CD4-positive, alpha-beta T cell (primary cell): ENCODE measurements around the gene SLC22A12. TPM values are rescaled to one million over a fixed set of nuclear protein-coding genes. Genes with fewer than 3 reads are reported as not detected.

Experiments
- ATAC-seq: fragments of 200-7000 bp; cut with Tn5 transposase; one replicate; pipeline ENCODE4 v1.10.0; 2022; ENCODE audit warnings: mild to moderate bottlenecking; ENCODE audit not compliant: poor library complexity
- CTCF ChIA-PET: fragments of 350-600 bp; sonication (Branson Sonifier 250); formaldehyde crosslinking; loops from one replicate; lab custom pipeline; 2021; ENCODE audit warnings: antibody characterized with exemption, inconsistent platforms; lab: Charles Lee
- POLR2A ChIA-PET: fragments of 350-600 bp; sonication (Branson Sonifier 250); formaldehyde crosslinking; loops from one replicate; lab custom pipeline; 2021; ENCODE audit warnings: antibody characterized with exemption, inconsistent platforms; lab: Charles Lee
- DNase-seq, 14 experiments: peaks; one replicate each; pipeline ENCODE4 v3.0.0-alpha.2; 2013 to 2020; ENCODE audit warnings: mixed read lengths in 2 of 14
- H3K27ac ChIP-seq, 2 donors: one replicate each; pipeline versions ENCODE4 v1.5.1 to v1.7.0; 2013; ENCODE audit warnings: low read length in 2 of 2, low read depth in 1 of 2, mild to moderate bottlenecking in 1 of 2
- H3K27me3 ChIP-seq, 2 experiments: 1 replicate in 1 of 2; 2 replicates in 1 of 2; pipeline versions ENCODE4 v1.6.1 to v1.7.0; 2013; ENCODE audit warnings: low read length in 2 of 2, control low read depth in 1 of 2, mild to moderate bottlenecking in 1 of 2, moderate library complexity in 1 of 2; ENCODE audit not compliant: insufficient read depth in 2 of 2, control insufficient read depth in 1 of 2
- H3K36me3 ChIP-seq: one replicate; pipeline ENCODE4 v1.6.1; 2013; ENCODE audit warnings: low read length, control low read depth; ENCODE audit not compliant: insufficient read depth
- H3K4me1 ChIP-seq: one replicate; pipeline ENCODE4 v1.6.1; 2013; ENCODE audit warnings: low read length, control low read depth; ENCODE audit not compliant: insufficient read depth
- H3K4me3 ChIP-seq: one replicate; pipeline ENCODE4 v1.5.1; 2013; ENCODE audit warnings: mild to moderate bottlenecking, low read length, moderate library complexity
- H3K9me3 ChIP-seq, 2 experiments: 1 replicate in 1 of 2; 2 replicates in 1 of 2; pipeline versions ENCODE4 v1.6.1 to v1.7.0; 2013; ENCODE audit warnings: low read length in 2 of 2, mild to moderate bottlenecking in 2 of 2, control low read depth in 1 of 2, moderate library complexity in 1 of 2; ENCODE audit not compliant: control insufficient read depth in 1 of 2, insufficient read depth in 1 of 2
- H3K27ac Mint-ChIP-seq: one replicate; pipeline ENCODE4 v1.8.0; 2020; ENCODE audit warnings: mixed read lengths
- H3K27me3 Mint-ChIP-seq: one replicate; pipeline ENCODE4 v1.8.0; 2021; ENCODE audit warnings: mixed read lengths
- H3K36me3 Mint-ChIP-seq: one replicate; pipeline ENCODE4 v1.8.0; 2021; ENCODE audit warnings: low read depth, mixed read lengths
- H3K4me1 Mint-ChIP-seq: one replicate; pipeline ENCODE4 v1.8.0; 2021; ENCODE audit warnings: low read depth, mixed read lengths
- H3K4me3 Mint-ChIP-seq: one replicate; pipeline ENCODE4 v1.8.0; 2020; ENCODE audit warnings: mild to moderate bottlenecking, mixed read lengths
- H3K9me3 Mint-ChIP-seq: one replicate; pipeline ENCODE4 v1.8.0; 2020; ENCODE audit warnings: mixed read lengths
- intact Hi-C, 2 experiments: fragments of 100-400 bp; cut with DNase I in 1 of 2; cut with micrococcal nuclease in 1 of 2; formaldehyde crosslinking; loops; one replicate each; pipeline versions ENCODE4 v1.15.1 to v1.9.0; 2023 to 2025; cut with DNase I, micrococcal nuclease
- total RNA-seq, 174 experiments: library from RNA in 2 of 174; stranded (reverse) in 2 of 174; gene quantifications; one replicate each; pipeline ENCODE4 v1.2.3 and lab custom pipeline; 2021 to 2026
- TF ChIP-seq, protein P1 (sequence below): fragments of 200-600 bp; IDR thresholded peaks from one replicate; pipeline ENCODE4 v1.8.0; 2022; ENCODE audit warnings: antibody characterized with exemption, mild to moderate bottlenecking

The SLC22A12 gene
- total RNA-seq, 2 experiments from 2014 or later: not detected

DNA sequence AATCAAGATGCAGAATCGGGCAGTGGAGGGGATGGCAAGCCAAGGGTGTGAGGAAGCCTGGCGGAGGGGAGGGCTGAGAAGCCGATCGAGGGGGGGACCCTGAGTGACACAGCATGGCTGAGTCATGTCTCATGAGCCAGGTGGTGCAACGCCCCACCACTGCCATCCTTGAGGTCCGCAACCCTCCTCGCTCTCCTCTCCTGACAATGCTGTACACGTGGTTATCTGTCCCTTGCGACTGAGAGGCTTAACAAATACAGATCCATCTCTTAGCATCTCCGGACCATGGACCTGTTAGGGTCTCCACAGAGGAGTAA lies 14.2 kb downstream of the SLC22A12 start:
- Histone ChIP-seq H3K9me3 (no peaks in the 10 kb centered on the region), H3K4me1 (no peaks in the 10 kb centered on the region), H3K36me3 (no peaks in the 10 kb centered on the region), H3K4me3 (no peak overlapping the region), H3K27me3 (no peaks in the 10 kb centered on the region), H3K27ac (no peak overlapping the region)
- ATAC-seq (no peak), DNase-seq (no peak)
- no peaks in the 10 kb centered on the region for H3K36me3 Mint-ChIP-seq
- TF ChIP-seq, protein P1, sequence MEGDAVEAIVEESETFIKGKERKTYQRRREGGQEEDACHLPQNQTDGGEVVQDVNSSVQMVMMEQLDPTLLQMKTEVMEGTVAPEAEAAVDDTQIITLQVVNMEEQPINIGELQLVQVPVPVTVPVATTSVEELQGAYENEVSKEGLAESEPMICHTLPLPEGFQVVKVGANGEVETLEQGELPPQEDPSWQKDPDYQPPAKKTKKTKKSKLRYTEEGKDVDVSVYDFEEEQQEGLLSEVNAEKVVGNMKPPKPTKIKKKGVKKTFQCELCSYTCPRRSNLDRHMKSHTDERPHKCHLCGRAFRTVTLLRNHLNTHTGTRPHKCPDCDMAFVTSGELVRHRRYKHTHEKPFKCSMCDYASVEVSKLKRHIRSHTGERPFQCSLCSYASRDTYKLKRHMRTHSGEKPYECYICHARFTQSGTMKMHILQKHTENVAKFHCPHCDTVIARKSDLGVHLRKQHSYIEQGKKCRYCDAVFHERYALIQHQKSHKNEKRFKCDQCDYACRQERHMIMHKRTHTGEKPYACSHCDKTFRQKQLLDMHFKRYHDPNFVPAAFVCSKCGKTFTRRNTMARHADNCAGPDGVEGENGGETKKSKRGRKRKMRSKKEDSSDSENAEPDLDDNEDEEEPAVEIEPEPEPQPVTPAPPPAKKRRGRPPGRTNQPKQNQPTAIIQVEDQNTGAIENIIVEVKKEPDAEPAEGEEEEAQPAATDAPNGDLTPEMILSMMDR: no peak
- H3K4me3 Mint-ChIP-seq: no peak overlapping the region
- no peaks in the 10 kb centered on the region for H3K27me3 Mint-ChIP-seq
- intact Hi-C loops: no loop called here
- no peaks in the 10 kb centered on the region for H3K4me1 Mint-ChIP-seq
- POLR2A ChIA-PET: no interaction called here
- CTCF ChIA-PET: no interaction called here
- H3K27ac Mint-ChIP-seq: no peak overlapping the region
- no peaks in the 10 kb centered on the region for H3K9me3 Mint-ChIP-seq

DNA sequence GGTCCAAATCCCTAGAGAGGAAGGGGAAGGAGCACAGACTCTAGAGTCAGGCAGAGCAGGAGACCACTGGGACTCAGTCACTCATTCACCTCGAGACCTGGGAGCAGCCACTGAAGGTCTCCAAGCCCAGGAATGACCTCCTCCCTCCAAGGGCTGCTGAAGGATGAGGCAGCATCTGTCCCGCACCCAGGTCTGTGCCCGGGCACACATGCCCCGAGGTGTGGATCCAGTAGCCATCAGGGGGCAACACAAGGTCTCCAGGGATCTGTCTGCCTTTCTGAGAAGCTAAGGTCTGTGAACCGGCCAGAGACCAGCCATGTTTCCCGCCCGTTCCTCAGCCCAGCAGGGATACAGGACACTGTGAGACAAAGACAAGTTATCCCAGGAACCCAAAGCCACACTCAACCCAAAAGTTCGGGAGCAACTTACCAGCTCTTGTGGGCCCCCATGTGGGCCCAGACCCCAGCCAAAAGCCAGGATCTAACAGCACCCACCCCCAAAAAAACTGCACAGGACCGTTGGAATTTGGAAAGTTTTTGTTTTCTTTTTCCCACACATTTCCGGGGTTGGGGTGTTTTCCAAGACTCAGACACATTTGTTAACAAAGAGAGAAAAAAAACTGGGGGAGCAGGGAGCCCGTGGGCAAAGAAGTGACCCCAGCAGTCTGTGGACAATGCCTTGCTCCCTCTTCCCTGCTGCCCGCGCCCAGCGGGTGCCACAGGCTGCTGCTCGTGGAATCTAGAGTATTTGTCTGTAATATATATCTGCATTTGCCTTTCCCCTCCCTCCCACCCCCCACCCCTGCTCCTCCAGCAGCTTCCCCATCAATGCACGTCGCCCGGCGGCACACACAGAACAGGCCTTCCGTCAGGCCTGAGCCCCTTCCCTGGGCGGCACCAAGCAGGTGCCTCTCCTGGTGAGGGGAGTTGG lies 14.9 kb downstream of the SLC22A12 start:
- Histone ChIP-seq H3K36me3 (no peaks in the 10 kb centered on the region), H3K4me1 (no peaks in the 10 kb centered on the region), H3K4me3 (no peak overlapping the region), H3K27ac (no peak overlapping the region), H3K9me3 (no peaks in the 10 kb centered on the region), H3K27me3 (no peaks in the 10 kb centered on the region)
- DNase-seq: no peak
- H3K4me1 Mint-ChIP-seq: peaks cover 5% of the 10 kb centered on the region
- no peak overlapping the region for H3K4me3 Mint-ChIP-seq
- H3K27ac Mint-ChIP-seq: no peak overlapping the region
- no peak for ATAC-seq
- no peaks in the 10 kb centered on the region for H3K27me3 Mint-ChIP-seq
- POLR2A ChIA-PET: no interaction called here
- intact Hi-C loops: no loop called here
- CTCF ChIA-PET: no interaction called here
- H3K36me3 Mint-ChIP-seq: no peaks in the 10 kb centered on the region
- H3K9me3 Mint-ChIP-seq: no peaks in the 10 kb centered on the region
- TF ChIP-seq, protein P1: no peak

DNA sequence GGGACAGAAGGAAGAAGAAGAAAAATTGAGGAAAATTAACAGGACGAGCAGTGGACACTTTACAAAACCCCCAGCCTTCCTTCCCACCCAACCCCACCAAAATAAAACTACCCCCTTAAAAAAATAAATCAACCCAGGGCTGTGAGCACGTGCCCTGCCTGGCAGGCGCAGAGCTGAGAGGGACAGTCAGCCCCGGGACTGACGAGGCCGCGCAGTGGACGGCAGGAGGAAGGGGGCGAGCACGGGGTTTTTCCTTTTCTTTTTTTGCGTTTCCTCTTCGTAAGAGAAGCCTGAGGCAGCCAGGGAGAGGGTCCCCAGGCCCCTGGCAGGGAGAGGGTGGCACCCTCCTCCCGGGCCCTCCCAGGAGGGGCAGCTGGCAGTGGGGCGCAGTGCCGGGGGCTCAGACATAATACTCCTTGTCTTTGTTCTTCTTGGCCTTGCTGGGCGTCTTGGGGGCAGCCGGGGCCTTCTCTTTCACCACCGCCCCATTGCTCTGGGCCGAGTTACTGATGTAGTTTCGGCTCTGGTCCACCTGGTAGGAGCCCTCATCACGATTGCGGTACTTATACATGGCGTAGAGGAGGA lies 15.9 kb downstream of the SLC22A12 start:
- no peak for DNase-seq
- H3K36me3 Mint-ChIP-seq: no peaks in the 10 kb centered on the region
- H3K27ac Mint-ChIP-seq: no peak overlapping the region
- TF ChIP-seq, protein P1: no peak
- ChIA-PET POLR2A (no interaction called here), CTCF (no interaction called here)
- no peaks in the 10 kb centered on the region for H3K36me3 ChIP-seq
- H3K4me1 Mint-ChIP-seq: peaks cover 14% of the 10 kb centered on the region
- no peak overlapping the region for H3K4me3 Mint-ChIP-seq
- no peaks in the 10 kb centered on the region for H3K9me3 ChIP-seq
- H3K27ac ChIP-seq: no peak overlapping the region
- ATAC-seq: no peak
- H3K9me3 Mint-ChIP-seq: no peaks in the 10 kb centered on the region
- H3K27me3 ChIP-seq: no peaks in the 10 kb centered on the region
- H3K4me3 ChIP-seq: no peak overlapping the region
- peaks cover 7% of the 10 kb centered on the region for H3K4me1 ChIP-seq
- no peaks in the 10 kb centered on the region for H3K27me3 Mint-ChIP-seq
- intact Hi-C loops: no loop called here
